ENCODE data around the gene NXF2B.
"Not testable (repeated sequence)": the region's sequence is repeated elsewhere in the genome, so short reads cannot be mapped to it uniquely, and the experiment has no call there.

Gene NXF2B
- 0 reads per million in 18 experiments for total RNA-seq

- DNase-seq: not testable (repeated sequence)
Observed at GRCh38 chrX:102439908-102440307, at the start of gene NXF2B. Gene NXF2B, minus strand, starts transcription at chrX:102440008. Its CDS starts 59,972 bp downstream, at chrX:102380036.

GRCh38 chrX:102478765-102479164 is 39.0 kb upstream of the NXF2B start:
- not testable (repeated sequence) for DNase-seq

- DNase-seq: not testable (repeated sequence)
Observed at GRCh38 chrX:102471762-102472220, 32.0 kb upstream of the NXF2B start, which contains the start of gene TCP11X2. Gene TCP11X2, minus strand, starts transcription at chrX:102471812.

GRCh38 chrX:102470215-102470614 is 30.4 kb upstream of the NXF2B start:
- DNase-seq: not testable (repeated sequence)

GRCh38 chrX:102458615-102459014 is 18.8 kb upstream of the NXF2B start:
- DNase-seq: not testable (repeated sequence)

- DNase-seq: not testable (repeated sequence)
Observed at GRCh38 chrX:102414493-102414892, 25.3 kb downstream of the NXF2B start.

- DNase-seq: peak; percentile 33 to 40
Observed at GRCh38 chrX:102345916-102346315, 93.9 kb downstream of the NXF2B start.

GRCh38 chrX:102341867-102342266 is 97.9 kb downstream of the NXF2B start:
- DNase-seq: no peak

- no peak for DNase-seq
Observed at GRCh38 chrX:102339312-102340298, 100.2 kb downstream of the NXF2B start.

GRCh38 chrX:102338162-102338561 is 101.6 kb downstream of the NXF2B start:
- no peak for DNase-seq

All from inflammatory macrophage (primary cell).